ENCODE measurements around the gene PSMD3. TPM values are rescaled to one million over a fixed set of nuclear protein-coding genes. Genes with fewer than 3 reads are reported as not detected.

Gene PSMD3
- total and polyA plus RNA-seq, 2 of the 4 experiments (the other 2 are of a cell fraction) = 123 to 155 TPM

- dilution Hi-C loops (cut with HindIII; ENCODE audit: low sequenced_read_pairs, unreplicated experiment) = no loop called here
- 56% methylated on average over 4 of the region's 8 CpGs; no CpG with 5 or more reads in 1 of the 2 experiments for WGBS, 2 experiments (ENCODE audit: extremely low coverage in 2 of 2, insufficient read length in 1 of 2)
- no peaks in the 10 kb centered on the region for H3K4me1 ChIP-seq (ENCODE audit: control insufficient read depth, insufficient read depth, low read length)
- no peak overlapping the region for H3K4me2 ChIP-seq (ENCODE audit: low read depth, low read length)
- ATAC-seq (ENCODE audit: low read depth) (no peak), DNase-seq (no peak)
- H3K23ac ChIP-seq (ENCODE audit: low read depth, low read length) = no peak overlapping the region
- H3K9me3 ChIP-seq (ENCODE audit: control insufficient read depth, insufficient read depth, low read length) = no peaks in the 10 kb centered on the region
- no peak overlapping the region for H2BK20ac ChIP-seq (ENCODE audit: low read depth, low read length)
- BruUV-seq (replicated peaks) = no TSS peak
- peaks cover 45% of the 10 kb centered on the region for H3K27me3 ChIP-seq (ENCODE audit: control insufficient read depth, insufficient read depth, low read length)
- H3K27ac ChIP-seq (ENCODE audit: insufficient read depth, low read length) = no peak overlapping the region
- H3K14ac ChIP-seq (replicated peaks; ENCODE audit: low read depth, low read length) = no peak overlapping the region
- no peak overlapping the region for H2AFZ ChIP-seq (replicated peaks; ENCODE audit: low read length, poor library complexity)
- no peak overlapping the region for H4K91ac ChIP-seq (ENCODE audit: insufficient read depth, low read depth, low read length)
- H3K9ac ChIP-seq (ENCODE audit: low read depth, low read length) = no peak overlapping the region
- in situ Hi-C loops (cut with MboI; ENCODE audit: low sequenced_read_pairs) = no loop called here
- H2BK15ac ChIP-seq (ENCODE audit: low read depth, low read length) = no peak overlapping the region
- no peak overlapping the region for H3K4me3 ChIP-seq (ENCODE audit: insufficient read depth, low read depth, low read length)
- no peaks in the 10 kb centered on the region for H3K79me1 ChIP-seq (ENCODE audit: low read depth in 1 of 2, low read length in 2 of 2)
- no peak overlapping the region for H2AK9ac ChIP-seq (replicated peaks; ENCODE audit: low read depth, low read length, poor library complexity)
- no peak overlapping the region for H3K56ac ChIP-seq (ENCODE audit: extremely low read depth, insufficient read depth, low read length)
- TF ChIP-seq CHD1 (IDR thresholded peaks at IDR 0.05; ENCODE audit: low read depth, low read length) = no peak
- TF ChIP-seq CTCF (conservative IDR thresholded peaks at IDR 0.05; ENCODE audit: low read depth, low read length) = no peak
- TF ChIP-seq ELK1 (IDR thresholded peaks at IDR 0.05; ENCODE audit: borderline replicate concordance, low read depth, low read length) = no peak
- TF ChIP-seq RFX5 (IDR thresholded peaks at IDR 0.05; ENCODE audit: low read depth, low read length) = no peak
- no peak for TF ChIP-seq RCOR1 (IDR thresholded peaks at IDR 0.05; ENCODE audit: insufficient replicate concordance, low read length)
- TF ChIP-seq MXI1 (IDR thresholded peaks at IDR 0.05; ENCODE audit: borderline replicate concordance, low read depth, low read length) = no peak
- no peak for TF ChIP-seq SMC3 (IDR thresholded peaks at IDR 0.05; ENCODE audit: low read depth, low read length)
- TF ChIP-seq MAZ (IDR thresholded peaks at IDR 0.05; ENCODE audit: borderline replicate concordance, low read depth, low read length) = no peak
- TF ChIP-seq RAD21 (IDR thresholded peaks at IDR 0.05; ENCODE audit: low read length) = no peak
- no peak for TF ChIP-seq NFE2L2 (IDR thresholded peaks at IDR 0.05; ENCODE audit: low read depth, low read length)
- no peak for TF ChIP-seq MAFK (IDR thresholded peaks at IDR 0.05; ENCODE audit: low read depth, low read length)
- TF ChIP-seq FOS (IDR thresholded peaks at IDR 0.05; ENCODE audit: low read depth, low read length) = no peak
- TF ChIP-seq POLR2A (IDR thresholded peaks at IDR 0.05; ENCODE audit: low read depth, low read length) = no peak
- no peak for TF ChIP-seq USF2 (IDR thresholded peaks at IDR 0.05; ENCODE audit: low read depth, low read length)
- TF ChIP-seq BHLHE40 (IDR thresholded peaks at IDR 0.05; ENCODE audit: low read depth, low read length) = no peak
- TF ChIP-seq CEBPB (IDR thresholded peaks at IDR 0.05; ENCODE audit: low read depth, low read length) = no peak
- H4K20me1 ChIP-seq (ENCODE audit: insufficient read depth, low read length) = no peaks in the 10 kb centered on the region
- no peak overlapping the region for H2BK5ac ChIP-seq (ENCODE audit: low read depth, low read length, poor library complexity, severe bottlenecking)
- ChIA-PET POLR2A (ENCODE audit: unreplicated experiment) (no interaction called here), CTCF (no interaction called here)
- H3K18ac ChIP-seq (ENCODE audit: low read depth, low read length) = no peak overlapping the region
- no peaks in the 10 kb centered on the region for H3K36me3 ChIP-seq (ENCODE audit: control insufficient read depth, insufficient read depth, low read length)
- intact Hi-C loops (cut with micrococcal nuclease) = no loop called here
- no peak overlapping the region for H4K8ac ChIP-seq (ENCODE audit: low read depth in 2 of 2, low read length in 2 of 2)
- H3K9me1 ChIP-seq (ENCODE audit: insufficient read depth, low read length) = no peaks in the 10 kb centered on the region
- H2AK5ac ChIP-seq (ENCODE audit: low read depth, low read length) = no peak overlapping the region
- H4K5ac ChIP-seq (ENCODE audit: low read depth, low read length) = no peak overlapping the region
- H2BK120ac ChIP-seq (ENCODE audit: low read depth, low read length) = no peak overlapping the region
- no peak overlapping the region for H3K4ac ChIP-seq (ENCODE audit: low read depth, low read length)
These were observed 15.4 kb upstream of the PSMD3 start for GRCh38 chr17:39965017-39965699.
